Measurements from ENCODE around the gene SNAI3. TPM values are rescaled to one million over a fixed set of nuclear protein-coding genes. Genes with fewer than 3 reads are reported as not detected.

Gene SNAI3
- total RNA-seq, 4 donors from 2014 or later = 0.26 to 0.83 (median 0.59) TPM

- Histone ChIP-seq H3K4me1 (peaks cover 15 to 26% (median 24%) of the 10 kb centered on the region in 4 donors), H3K36me3 (peaks cover 5 to 68% (median 51%) of the 10 kb centered on the region in 4 donors), H3K27ac (replicated peaks in 1 of 4) (no peak overlapping the region), H3K9me3 (no peaks in the 10 kb centered on the region), H3K4me3 (no peak overlapping the region), H3K27me3 (peaks cover 0 to 28% (median 0%) of the 10 kb centered on the region in 4 donors)
- 86% methylated on average over 11 of the region's 28 CpGs for WGBS
- DNase-seq (ENCODE audit: extremely low spot score) = no peak
- intact Hi-C loops (cut with DNase I) = no loop called here
- TF ChIP-seq EP300 (IDR thresholded peaks at IDR 0.05) (no peak), POLR2AphosphoS5 (IDR thresholded peaks at IDR 0.05) (no peak), POLR2A (IDR thresholded peaks at IDR 0.05; ENCODE audit: low read depth) (no peak)
- TF ChIP-seq, protein P1, sequence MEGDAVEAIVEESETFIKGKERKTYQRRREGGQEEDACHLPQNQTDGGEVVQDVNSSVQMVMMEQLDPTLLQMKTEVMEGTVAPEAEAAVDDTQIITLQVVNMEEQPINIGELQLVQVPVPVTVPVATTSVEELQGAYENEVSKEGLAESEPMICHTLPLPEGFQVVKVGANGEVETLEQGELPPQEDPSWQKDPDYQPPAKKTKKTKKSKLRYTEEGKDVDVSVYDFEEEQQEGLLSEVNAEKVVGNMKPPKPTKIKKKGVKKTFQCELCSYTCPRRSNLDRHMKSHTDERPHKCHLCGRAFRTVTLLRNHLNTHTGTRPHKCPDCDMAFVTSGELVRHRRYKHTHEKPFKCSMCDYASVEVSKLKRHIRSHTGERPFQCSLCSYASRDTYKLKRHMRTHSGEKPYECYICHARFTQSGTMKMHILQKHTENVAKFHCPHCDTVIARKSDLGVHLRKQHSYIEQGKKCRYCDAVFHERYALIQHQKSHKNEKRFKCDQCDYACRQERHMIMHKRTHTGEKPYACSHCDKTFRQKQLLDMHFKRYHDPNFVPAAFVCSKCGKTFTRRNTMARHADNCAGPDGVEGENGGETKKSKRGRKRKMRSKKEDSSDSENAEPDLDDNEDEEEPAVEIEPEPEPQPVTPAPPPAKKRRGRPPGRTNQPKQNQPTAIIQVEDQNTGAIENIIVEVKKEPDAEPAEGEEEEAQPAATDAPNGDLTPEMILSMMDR (IDR thresholded peaks at IDR 0.05) = no peak
Measured at GRCh38 chr16:88654363-88655052, 31.8 kb downstream of the SNAI3 start.

DNA sequence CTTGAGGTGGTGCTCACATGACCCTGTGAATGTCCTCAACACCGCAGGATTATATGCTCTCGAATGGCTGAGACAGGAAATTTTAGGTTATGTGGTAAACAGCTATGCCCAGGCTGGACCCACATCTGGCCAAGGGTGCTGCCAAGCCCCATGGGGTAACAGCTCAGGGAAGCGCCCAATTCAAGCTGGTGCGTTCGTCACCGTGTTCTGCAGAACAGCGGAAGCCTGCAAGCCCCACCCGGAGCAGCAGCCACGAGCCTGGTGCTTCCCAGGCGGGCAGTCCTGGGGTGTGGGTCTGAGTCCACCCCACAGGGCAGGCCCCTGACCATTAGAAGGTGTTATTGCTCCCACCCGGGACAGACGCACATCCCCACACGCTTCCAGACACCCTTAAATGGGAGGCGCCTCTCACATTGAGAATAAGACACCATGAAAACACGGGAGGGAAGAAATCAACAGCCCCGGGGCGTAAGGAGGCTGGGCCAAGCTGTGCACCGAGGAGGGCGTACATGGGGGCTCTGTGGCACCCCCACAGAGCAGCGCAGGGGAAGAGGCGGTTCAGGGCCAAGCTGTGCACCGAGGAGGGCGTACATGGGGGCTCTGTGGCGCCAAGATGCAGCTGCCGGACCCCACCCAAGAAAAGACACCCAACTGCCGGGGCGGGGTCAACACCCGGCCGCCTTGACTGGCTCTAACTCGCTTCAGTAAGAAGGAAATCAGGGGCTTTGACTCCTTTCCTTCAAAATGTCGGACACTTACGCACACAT lies 32.5 kb downstream of the SNAI3 start:
- no peak overlapping the region for H3K4me3 ChIP-seq
- H3K36me3 ChIP-seq = peaks cover 5 to 63% (median 51%) of the 10 kb centered on the region in 4 donors
- intact Hi-C loops (cut with DNase I) = no loop called here
- WGBS = 85% methylated on average over 32 of the region's 32 CpGs
- no peaks in the 10 kb centered on the region for H3K9me3 ChIP-seq
- TF ChIP-seq, protein P1 (IDR thresholded peaks at IDR 0.05) = no peak
- TF ChIP-seq POLR2A (IDR thresholded peaks at IDR 0.05; ENCODE audit: low read depth) = no peak
- no peak for TF ChIP-seq POLR2AphosphoS5 (IDR thresholded peaks at IDR 0.05)
- no peak for TF ChIP-seq EP300 (IDR thresholded peaks at IDR 0.05)
- H3K27ac ChIP-seq (replicated peaks in 1 of 4) = no peak overlapping the region
- peaks cover 0 to 28% (median 0%) of the 10 kb centered on the region in 4 donors for H3K27me3 ChIP-seq
- no peak for DNase-seq (ENCODE audit: extremely low spot score)
- peaks cover 15 to 30% (median 26%) of the 10 kb centered on the region in 4 donors for H3K4me1 ChIP-seq

GRCh38 chr16:88653101-88653500 lies 33.2 kb downstream of the SNAI3 start:
- peaks cover 5 to 61% (median 48%) of the 10 kb centered on the region in 4 donors for H3K36me3 ChIP-seq
- H3K4me3 ChIP-seq = no peak overlapping the region
- no peak for DNase-seq (ENCODE audit: extremely low spot score)
- WGBS = 96% methylated on average over 6 of the region's 13 CpGs
- no peak overlapping the region for H3K27ac ChIP-seq (replicated peaks in 1 of 4)
- peaks cover 0 to 28% (median 0%) of the 10 kb centered on the region in 4 donors for H3K27me3 ChIP-seq
- TF ChIP-seq EP300 (IDR thresholded peaks at IDR 0.05) (no peak), POLR2A (IDR thresholded peaks at IDR 0.05; ENCODE audit: low read depth) (no peak), POLR2AphosphoS5 (IDR thresholded peaks at IDR 0.05) (no peak)
- TF ChIP-seq, protein P1 (IDR thresholded peaks at IDR 0.05) = no peak
- H3K9me3 ChIP-seq = no peaks in the 10 kb centered on the region
- H3K4me1 ChIP-seq = peaks cover 15 to 30% (median 26%) of the 10 kb centered on the region in 4 donors
- intact Hi-C loops (cut with DNase I) = no loop called here

- peak overlapping the region in 1 of 4 donors; percentile 73 for H3K27ac ChIP-seq (replicated peaks in 1 of 4)
- DNase-seq (ENCODE audit: extremely low spot score) = no peak
- no peak for TF ChIP-seq EP300 (IDR thresholded peaks at IDR 0.05)
- no peak for TF ChIP-seq POLR2AphosphoS5 (IDR thresholded peaks at IDR 0.05)
- TF ChIP-seq, protein P1 (IDR thresholded peaks at IDR 0.05) = no peak
- TF ChIP-seq POLR2A (IDR thresholded peaks at IDR 0.05; ENCODE audit: low read depth) = no peak
- peaks cover 5 to 57% (median 44%) of the 10 kb centered on the region in 4 donors for H3K36me3 ChIP-seq
- intact Hi-C loops (cut with DNase I) = no loop called here
- H3K4me3 ChIP-seq = no peak overlapping the region
- peaks cover 15 to 30% (median 26%) of the 10 kb centered on the region in 4 donors for H3K4me1 ChIP-seq
- peaks cover 0 to 28% (median 0%) of the 10 kb centered on the region in 4 donors for H3K27me3 ChIP-seq
- 98% methylated on average over 8 of the region's 8 CpGs for WGBS
- H3K9me3 ChIP-seq = no peaks in the 10 kb centered on the region
Measured at GRCh38 chr16:88652762-88653063, 33.6 kb downstream of the SNAI3 start.

All from esophagus muscularis mucosa (tissue), 4 donors.